Medulla oblongata (tissue), 1 donor: ENCODE measurements around the gene PRKCH.

ENCODE experiments used
- DNase-seq: peaks from one replicate; pipeline ENCODE4 v3.0.0-alpha.2; 2015; ENCODE audit errors: extremely low spot score

Gene PRKCH

GRCh38 chr14:61472011-61472672 is 150.8 kb downstream of the PRKCH start:
- DNase-seq = no peak

- no peak for DNase-seq
Observed at GRCh38 chr14:61472801-61473376, 151.5 kb downstream of the PRKCH start.

- DNase-seq = no peak
Observed at GRCh38 chr14:61474015-61474414, 152.6 kb downstream of the PRKCH start.

GRCh38 chr14:61474701-61475100 is 153.3 kb downstream of the PRKCH start:
- DNase-seq = no peak

GRCh38 chr14:61475316-61475715 is 153.9 kb downstream of the PRKCH start:
- peak; percentile 78 for DNase-seq

GRCh38 chr14:61476105-61476753 is 154.8 kb downstream of the PRKCH start:
- DNase-seq = no peak

GRCh38 chr14:61476754-61477410 is 155.5 kb downstream of the PRKCH start:
- DNase-seq = peak; percentile 88

GRCh38 chr14:61477712-61478462 is 156.5 kb downstream of the PRKCH start:
- DNase-seq = peak; percentile 78

GRCh38 chr14:61478971-61479473 is 157.6 kb downstream of the PRKCH start:
- no peak for DNase-seq

GRCh38 chr14:61479746-61480502 is 158.5 kb downstream of the PRKCH start:
- no peak for DNase-seq

- DNase-seq = no peak
Observed at GRCh38 chr14:61480704-61481285, 159.4 kb downstream of the PRKCH start.

GRCh38 chr14:61481701-61482100 is 160.3 kb downstream of the PRKCH start:
- DNase-seq = no peak

- DNase-seq = no peak
Observed at GRCh38 chr14:61482348-61483206, 161.2 kb downstream of the PRKCH start.

- no peak for DNase-seq
Observed at GRCh38 chr14:61483476-61483875, 162.1 kb downstream of the PRKCH start.

GRCh38 chr14:61484031-61484430 is 162.7 kb downstream of the PRKCH start:
- no peak for DNase-seq

- DNase-seq = no peak
Observed at GRCh38 chr14:61484826-61485584, 163.6 kb downstream of the PRKCH start.

- DNase-seq = no peak
Observed at GRCh38 chr14:61485661-61486060, 164.3 kb downstream of the PRKCH start.

GRCh38 chr14:61486930-61487495 is 165.6 kb downstream of the PRKCH start:
- DNase-seq = no peak
